HG02938 (cell line): Measurements from ENCODE around the gene LRRC45.
"Not testable (repeated sequence)": the region's sequence is repeated elsewhere in the genome, so short reads cannot be mapped to it uniquely, and the experiment has no call there.

ENCODE experiments used
- ATAC-seq: cut with Tn5 transposase; IDR thresholded peaks from one replicate; pipeline ENCODE4 v1.9.1; 2021; ENCODE audit warnings: mild to moderate bottlenecking, moderate library complexity; ENCODE audit not compliant: unreplicated experiment

LRRC45 gene

DNA sequence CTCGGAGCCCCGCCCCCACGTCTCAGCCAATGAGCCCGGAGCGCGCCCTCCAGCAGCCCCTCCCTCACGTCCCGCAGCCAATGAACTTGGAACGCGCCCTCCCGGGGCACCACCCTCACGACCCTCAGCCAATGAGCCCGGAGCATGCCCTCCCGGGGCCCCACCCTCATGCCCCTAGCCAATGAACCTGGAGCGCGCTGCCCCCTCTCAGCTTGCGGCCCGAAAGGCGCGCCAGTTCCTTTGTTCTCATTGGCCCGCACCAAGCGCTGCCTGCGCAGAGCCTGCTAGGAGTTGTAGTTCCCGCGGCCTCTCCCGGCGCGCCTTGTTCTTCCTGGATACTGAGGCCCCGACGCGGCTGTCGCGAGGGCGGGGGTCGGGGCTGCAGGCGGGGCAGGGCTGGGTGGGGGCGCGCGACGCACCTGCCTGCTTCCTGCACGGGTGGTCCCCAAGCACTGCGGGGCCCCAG lies at the start of gene LRRC45:
TSS of gene LRRC45 (plus strand) at position 325 of the 466 bp plus-strand sequence. CDS start 339 bp downstream, outside the sequence.
- peak; percentile 90 for ATAC-seq

DNA sequence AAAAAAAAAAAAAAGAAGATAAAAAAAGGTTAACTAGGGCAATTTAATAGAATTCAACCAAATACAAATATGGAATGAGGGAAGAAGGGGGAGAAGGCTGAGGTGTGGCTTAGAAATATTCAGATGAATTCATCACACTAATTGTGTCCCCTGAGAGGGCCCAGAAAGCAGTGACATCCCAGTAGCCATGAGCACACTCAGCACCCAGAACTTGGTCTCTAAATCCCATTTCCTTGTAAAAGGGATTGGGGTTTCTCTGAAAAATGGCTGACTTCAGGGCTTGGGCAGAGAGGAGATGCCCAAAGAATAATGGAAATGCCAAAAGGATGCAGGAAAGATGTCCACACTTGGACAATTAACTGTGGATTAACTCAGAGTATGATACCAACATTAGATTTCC lies 49.7 kb upstream of the LRRC45 start:
- ATAC-seq: no peak

DNA sequence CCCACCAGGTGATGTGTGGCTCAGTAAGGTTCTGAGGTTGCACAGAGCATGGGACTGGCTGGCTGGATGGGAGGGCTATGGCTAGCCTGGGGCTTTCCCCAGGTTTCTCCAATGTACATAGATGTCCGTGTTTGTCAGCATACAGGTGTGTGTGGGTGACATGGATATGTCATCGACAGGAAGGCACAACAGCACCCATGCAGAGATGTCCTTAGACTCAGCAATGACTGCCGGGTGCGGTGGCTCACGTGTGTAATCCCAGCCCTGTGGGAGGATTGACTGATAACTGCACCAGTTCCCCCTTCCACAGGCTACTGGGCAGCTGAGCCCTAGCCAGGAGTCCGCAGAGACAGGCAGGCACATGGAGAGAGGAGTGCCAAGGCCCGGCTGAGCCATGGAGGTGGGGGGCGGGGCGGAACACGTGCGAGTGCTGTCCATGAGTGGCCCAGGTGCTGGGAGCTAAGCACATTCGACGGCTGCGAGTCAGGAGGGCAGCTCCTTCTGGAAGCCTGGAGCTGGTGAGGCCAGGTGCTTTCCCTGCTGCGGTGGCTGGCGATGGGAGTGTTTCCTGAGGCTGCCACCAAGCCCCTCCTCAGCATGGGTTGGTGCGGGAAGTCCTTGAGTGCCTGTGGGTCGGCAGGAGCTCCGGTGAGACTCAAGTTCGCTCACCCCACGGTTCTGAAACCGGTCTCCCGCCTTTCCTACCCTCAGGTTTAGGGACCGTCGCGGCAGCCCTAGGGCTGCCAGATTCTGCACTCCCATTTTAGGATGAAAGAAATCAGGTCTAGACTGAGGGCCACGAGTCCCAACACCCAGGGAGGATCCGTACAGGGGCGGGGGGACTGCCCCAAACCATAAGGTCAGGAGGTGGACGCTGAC lies 46.5 kb upstream of the LRRC45 start:
- ATAC-seq: peak; percentile 17

DNA sequence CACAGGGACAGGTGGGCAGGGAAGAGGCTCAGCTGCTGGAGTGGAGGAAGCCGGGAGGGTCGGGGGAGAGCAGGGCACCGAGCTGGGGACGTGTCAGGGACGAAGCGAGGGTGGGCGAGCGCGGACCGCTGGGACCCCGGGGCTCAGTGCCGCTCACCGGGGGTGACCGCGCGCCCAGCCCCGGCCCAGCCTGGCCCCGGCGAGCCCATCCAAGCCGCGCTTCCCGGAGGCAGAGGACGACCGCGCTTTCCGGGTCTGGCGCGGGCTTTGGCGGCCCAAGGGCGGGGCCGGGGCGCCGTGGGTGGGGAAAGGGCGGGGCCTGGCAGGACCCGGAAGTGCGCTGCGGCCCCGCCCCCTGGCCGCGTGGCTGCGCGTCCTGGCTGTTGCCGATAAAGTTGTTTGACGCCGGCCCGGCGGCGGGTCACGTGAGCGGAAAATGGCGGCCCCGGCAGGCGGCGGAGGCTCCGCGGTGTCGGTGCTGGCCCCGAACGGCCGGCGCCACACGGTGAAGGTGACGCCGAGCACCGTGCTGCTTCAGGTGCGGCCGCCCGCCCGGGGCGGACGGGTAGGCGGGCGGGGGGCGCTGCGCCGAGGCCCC lies 45.8 kb upstream of the LRRC45 start, which contains the start of gene ASPSCR1:
TSS of gene ASPSCR1 (plus strand) at position 419 of the 598 bp plus-strand sequence. CDS start at position 437, 18 bp downstream.
- ATAC-seq: peak; percentile 82

DNA sequence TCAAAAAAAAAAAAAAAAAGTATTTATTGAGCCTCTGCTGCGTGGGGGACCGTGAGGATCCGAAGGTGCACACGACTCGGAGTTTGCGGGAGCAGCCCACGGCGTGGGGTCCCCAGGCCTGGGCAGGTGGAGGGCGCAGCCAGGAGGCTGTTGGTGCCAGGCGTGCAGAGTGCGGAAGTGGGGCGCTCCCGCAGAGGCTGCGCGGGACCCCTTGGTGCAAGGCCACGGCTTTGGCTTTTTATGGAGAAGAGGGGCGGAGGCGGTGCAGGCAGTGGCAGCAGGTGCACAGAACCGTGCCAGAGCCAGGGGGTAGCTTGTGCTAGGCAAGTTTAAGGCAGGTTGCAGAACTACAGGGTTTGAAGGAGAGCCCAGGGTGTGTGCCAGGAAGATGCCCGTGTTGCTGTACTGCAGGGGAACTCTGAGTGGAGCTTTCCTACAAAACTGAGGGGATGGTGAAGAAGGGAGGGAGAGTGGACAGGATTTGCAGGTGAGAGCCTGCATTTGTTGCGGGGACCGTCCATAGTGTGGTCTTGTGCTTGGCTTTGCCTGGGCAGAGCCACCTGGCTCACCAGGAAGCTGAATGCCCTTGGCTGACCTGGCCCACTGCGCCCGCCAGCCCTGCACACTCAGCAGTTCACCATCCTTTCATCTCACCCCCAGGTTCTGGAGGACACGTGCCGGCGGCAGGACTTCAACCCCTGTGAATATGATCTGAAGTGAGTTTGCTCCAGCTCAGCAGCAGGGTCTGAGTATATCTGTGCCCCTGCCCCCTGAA lies 44.4 kb upstream of the LRRC45 start:
- no peak for ATAC-seq

DNA sequence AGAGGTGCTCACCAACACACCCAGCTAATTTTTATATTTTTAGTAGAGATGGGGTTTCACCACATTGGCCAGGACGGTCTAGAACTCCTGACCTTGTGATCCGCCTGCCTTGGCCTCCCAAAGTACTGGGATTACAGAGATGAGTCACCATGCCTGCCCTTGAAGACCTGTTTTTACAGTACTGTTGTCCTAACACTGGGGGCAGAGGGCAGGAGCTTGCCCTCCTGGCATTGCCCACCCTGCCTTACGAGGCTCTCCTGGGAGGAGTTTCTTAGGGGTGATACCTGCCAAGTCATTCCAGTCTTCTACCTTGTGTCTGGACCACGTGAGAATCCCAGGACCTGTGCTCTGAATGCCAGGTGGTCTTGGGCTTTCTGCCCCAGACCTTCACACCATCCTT lies 43.0 kb upstream of the LRRC45 start:
- no peak for ATAC-seq

DNA sequence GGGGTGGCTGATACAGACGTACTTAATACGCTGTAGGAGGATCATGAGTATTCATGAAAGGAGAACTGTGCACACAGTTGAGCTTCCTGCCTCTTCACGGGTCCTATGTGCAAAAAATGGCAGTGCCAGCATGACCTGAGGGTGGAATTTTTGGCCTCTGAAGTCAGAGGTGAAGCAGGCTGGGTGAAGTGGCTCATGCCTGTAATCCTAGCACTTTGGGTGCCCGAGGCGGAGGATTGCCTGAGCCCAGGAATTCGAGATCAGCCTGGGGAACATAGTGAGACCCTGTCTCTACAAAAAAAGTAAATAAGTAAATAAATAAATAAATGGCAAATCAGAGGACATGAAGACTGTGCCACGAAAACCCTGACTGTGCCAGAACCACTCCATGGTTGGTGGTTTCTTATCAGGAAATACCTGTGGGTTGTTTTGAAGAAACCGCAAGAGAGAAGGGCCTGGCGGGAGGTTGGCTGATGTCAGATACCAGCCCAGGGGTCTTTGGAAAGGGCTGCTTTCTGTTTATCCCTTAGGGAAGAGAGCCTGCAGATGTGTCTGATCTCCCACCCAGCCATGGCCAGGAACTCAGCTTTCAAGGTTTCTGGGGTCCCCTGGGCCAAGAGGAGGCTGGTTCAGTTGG lies 42.3 kb upstream of the LRRC45 start:
- ATAC-seq: no peak

DNA sequence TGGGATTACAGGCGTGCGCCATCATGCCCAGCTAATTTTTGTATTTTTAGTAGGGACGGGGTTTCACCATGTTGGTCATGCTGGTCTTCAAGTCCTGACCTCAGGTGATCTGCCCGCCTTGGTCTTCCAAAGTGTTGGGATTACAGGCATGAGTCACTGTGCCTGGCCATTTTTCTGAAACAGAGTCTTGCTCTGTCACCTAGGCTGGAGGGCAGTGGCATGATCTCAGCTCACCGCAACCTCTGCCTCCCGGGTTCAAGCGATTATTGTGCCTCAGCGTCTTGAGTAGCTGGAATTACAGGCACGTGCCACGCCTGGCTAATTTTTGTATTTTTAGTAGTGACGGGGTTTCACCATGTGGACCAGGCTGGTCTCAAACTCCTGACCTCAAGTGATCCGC lies 41.6 kb upstream of the LRRC45 start:
- ATAC-seq: not testable (repeated sequence)

DNA sequence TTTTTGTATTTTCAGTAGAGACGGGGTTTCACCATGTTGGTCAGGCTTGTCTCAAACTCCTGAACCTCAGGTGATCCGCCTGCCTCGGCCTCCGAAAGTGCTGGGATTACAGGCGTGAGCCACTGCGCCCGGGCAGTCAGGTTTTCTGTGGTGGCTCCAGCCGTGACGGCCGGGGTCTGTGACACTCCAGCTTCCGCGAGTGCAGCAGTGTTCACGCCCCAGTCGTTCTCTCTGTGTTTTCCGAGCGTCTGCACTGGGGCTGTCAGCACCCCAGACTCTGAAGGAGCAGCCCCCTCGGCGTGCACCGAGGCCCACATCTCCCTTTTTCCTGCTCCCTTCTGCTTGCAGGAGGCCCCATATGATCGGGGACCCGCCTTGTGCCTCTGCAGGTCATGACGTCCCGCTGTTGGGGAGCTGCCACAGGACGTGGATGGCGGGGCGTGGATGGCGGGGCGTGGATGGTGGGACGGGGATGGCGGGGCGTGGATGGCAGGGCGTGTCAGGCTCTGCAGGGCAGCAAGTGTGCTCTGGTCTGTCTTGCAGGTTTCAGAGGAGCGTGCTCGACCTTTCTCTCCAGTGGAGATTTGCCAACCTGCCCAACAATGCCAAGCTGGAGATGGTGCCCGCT lies 40.0 kb upstream of the LRRC45 start:
- ATAC-seq: no peak

DNA sequence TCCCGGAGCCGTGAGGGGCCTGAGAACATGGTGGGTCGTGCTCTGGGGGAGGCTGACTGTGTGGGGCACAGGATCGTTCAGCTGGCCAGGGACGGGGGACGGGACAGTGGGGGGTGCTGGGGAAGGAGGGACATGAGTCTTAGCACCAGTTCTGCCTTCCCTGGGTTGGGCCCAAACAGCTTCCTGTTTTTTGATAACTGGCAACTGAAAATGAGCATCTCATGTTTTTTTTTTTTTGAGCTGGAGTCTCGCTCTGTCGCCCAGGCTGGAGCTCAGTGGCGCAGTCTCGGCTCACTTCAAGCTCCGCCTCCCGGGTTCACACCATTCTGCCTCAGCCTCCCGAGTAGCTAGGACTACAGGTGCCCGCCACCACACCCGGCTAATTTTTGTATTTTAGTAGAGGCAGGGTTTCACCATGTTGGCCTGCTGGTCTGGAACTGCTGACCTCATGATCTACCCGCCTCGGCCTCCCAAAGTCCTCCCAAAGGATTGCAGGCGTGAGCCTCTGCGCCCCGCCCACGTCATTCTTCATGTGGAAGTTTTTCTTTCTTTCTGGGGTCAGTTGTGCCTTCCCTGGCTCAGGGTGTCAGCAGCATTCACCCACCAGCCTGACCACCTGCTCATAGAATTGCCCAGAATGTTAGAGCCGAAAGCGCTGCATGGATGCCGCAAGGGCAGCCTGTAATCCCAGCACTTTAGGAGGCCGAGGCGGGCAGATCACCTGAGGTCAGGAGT lies 39.3 kb upstream of the LRRC45 start:
- ATAC-seq: no peak

DNA sequence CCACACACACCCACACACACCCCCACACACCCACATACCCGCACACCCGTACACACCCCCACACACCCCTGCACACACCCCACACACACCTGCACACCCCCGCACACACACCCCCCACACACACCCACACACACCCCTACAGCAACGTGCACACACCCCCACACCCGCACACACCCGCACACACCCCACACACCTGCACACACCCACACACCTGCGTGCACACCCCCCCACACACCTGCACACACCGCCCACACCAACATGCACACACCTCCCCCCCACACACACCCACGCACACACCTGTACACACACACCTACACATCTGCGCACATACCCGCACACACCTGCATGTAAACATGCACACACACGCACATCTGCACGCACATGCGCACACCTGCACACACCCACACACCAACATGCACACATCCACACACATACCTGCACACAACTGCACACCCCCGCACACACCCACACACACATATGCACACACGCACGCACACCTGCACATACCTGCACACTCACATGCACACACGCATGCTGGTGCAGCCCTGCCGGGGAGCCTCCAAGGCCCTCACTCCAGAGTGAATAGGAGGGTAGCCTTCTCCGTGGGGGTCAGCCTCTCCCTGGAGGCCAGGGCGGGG lies 38.2 kb upstream of the LRRC45 start:
- ATAC-seq: no peak

DNA sequence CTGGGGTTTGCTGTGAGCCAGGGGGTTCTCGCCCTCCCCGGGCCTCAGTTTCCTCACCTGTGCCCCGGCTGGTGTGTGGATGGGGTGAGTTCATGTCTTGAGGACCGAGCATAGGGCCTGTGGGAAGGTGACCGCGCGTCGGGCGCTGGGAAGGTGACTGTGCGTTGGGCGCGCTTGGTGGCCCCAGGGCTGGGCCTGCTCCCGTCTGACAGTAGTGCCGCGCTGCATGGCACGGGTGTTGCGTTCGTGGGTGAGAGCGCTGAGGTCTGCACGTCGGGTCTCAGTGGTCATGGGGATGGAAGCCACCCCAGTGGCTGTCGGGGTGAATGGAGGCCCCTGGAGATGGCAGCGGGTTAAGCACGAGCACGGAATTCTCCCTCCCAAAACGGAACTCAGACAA lies 36.5 kb upstream of the LRRC45 start:
- no peak for ATAC-seq

DNA sequence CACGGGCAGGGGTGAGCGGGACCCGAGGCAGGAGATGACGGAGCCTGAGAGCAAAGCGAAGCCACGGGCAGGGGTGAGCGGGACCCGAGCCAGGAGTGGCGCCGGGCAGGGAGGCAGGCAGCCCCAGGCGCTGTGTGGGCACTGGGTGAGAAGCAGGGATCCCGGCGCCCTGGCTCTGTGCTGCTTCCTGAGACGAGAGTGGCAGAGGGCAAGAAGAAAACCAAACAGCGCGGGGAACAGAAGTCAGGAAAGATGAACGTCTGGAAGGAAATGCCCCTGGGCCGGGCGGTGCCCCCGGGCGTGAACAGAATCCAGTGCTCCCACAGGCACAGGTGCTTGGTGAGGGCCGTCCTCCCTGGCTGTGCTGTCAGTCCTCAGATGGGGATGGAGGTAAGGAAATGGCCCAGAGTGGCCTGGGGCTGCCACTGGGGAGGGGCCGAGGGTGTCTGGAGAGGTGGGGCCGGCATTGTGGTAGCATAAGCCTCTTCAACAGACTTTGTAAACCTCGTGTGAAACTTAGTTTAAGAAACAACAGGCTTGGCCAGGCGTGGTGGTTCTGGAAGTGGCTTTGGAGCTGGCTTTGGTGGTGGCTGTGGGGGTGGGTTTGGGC lies 35.8 kb upstream of the LRRC45 start:
- no peak for ATAC-seq

DNA sequence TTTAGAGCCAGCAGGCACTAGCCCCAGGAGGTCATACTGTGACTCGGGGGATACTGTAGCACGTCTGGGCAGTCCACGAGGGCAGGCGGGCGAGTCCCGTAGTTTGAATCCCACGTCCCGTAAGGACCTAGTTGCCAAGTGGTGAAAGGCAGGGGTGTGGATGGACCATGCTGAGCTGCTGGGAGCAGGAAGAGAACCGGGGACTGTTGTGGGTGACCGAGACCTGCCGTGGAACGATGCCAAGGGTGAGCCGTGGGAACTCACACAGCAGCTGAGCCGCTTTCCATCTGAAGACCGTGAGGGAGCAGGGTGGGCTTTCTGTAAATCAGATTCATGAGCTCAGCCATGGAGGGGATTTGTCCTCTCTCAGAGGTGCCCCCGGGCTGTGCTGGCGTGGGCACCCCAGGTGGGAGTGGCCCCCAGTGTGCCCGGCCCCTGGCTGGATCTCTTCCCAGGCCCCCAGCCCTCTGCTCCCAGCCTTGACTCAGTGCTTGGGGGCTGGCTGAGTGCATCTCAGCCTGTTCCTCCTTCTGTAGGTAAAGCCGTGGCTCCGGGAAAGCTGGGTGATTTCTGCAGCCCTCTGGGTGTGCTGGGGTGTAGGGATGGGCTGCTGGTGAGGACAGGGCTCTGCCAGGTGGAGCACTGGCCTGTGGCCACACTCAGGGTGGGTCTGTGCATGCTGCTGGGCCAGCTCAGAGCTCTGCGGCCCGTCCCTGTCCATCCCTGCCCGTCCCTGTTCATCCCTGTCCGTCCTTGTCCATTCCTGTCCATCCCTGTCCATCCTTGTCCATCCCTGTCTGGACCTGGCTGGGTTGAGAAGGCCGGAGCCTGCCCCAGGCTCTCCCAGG lies 32.0 kb upstream of the LRRC45 start:
- no peak for ATAC-seq

DNA sequence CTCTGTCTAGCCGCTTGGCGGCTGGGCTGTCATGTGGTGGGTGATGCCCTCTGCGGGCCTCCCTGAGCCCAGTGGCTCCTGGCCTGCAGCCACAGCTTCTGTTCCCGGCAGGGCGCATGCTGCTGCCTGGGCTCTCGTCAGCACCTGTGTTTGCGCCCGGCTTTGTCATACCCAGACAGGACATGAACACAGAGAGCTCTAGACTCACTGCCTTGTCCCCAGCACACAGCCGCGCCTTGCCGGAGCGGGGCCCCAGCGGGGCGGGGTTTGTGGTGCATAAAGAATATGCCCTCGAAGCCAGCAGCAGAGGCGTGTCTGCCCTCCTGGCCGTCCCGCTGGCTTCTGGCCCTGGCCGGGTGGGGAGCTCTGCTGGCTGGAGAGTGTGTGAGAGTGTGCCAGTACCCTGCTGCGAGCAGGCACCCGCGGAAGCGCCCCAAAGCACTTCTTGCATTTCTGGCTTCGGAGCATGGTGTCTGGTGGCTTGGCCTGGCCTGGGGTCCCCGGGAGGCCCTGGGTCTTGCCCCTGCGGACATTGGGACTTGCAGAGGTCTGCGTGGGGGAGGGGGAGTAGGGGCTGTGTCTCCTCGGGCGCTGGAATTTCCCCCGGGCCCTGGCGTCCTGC lies 31.3 kb upstream of the LRRC45 start:
- ATAC-seq: no peak

DNA sequence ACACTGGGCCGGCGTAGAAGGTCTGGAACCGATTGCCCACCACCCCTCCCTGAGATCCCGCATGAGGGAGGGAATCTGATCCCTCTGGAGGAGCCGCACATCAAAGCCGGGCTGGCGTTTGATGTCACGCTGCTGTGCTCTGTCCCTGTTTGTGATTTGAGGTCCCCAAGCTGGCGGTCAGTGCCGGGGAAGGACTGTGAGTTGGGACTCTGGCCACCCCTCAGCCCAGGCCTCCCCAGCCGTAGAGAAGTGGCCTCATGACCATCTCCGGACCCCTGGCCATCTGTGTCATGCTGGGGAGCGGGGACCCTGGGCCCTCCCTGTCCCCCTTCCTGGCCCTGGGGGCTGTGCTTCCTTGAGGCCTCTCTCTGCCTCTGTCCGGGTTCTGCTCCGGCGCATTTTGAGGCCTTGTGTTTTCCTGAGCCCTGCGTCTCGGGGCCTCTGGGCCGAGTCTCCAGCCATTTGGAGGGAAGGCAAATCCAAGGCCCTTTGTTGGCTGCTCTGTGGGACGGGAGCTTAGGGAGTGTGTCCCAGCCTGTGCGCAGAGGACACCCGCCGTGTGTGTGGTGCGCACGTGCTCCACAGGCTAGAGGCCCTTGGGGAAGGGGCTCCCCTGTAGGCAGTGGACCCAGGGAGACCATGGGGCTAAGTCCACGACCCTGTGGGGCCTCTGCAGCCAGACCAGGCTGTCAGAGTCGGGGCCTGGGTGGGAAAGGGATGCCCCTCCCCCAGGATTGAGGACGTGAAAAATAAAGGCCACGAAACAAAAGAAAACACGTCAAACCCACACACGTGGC lies 30.6 kb upstream of the LRRC45 start:
- ATAC-seq: no peak
